Keratinocyte (primary cell): ENCODE measurements around the gene DNAH11.

Source experiments
- CTCF ChIP-seq, 3 experiments: IDR thresholded peaks in 1 of 3; conservative IDR thresholded peaks in 1 of 3; optimal IDR thresholded peaks in 1 of 3; 2 replicates in 2 of 3; 3 replicates in 1 of 3; pipeline versions ENCODE3 to v1.5.1; 2011; ENCODE audit warnings: low read length in 3 of 3, mild to moderate bottlenecking in 3 of 3, moderate library complexity in 2 of 3, control low read depth in 1 of 3, inconsistent platforms in 1 of 3; ENCODE audit not compliant: insufficient read depth in 2 of 3; ENCODE audit errors: extremely low read depth in 1 of 3
- EZH2 ChIP-seq: IDR thresholded peaks from one replicate; pipeline ENCODE4 v1.6.1; 2012; ENCODE audit warnings: inconsistent platforms, mild to moderate bottlenecking, low read length, moderate library complexity

DNA sequence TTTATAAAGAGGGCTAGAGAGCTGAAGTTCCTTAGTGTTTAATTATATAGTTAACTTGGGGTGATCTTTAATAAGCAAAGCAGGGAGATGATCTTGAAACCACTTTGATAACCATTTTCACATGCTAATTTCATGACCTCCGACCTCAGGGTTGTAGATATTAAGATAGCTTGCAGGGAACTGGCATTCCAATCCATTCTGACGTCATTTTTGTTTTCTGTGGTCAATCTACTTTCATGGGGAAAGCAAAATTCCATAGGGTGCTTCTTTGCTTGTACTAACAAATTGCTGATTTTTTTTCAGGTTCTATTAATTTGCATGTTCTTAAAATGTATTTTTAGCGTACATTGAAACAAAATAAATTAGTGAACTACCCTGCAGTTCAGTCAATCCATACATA is 263.5 kb downstream of the DNAH11 start:
- TF ChIP-seq CTCF (optimal IDR thresholded peaks at IDR 0.05 in 1 of 3, IDR thresholded peaks at IDR 0.05 in 1 of 3, conservative IDR thresholded peaks at IDR 0.05 in 1 of 3; ENCODE audit: extremely low read depth in 1 of 3, insufficient read depth in 2 of 3, low read length in 3 of 3) = no peak
- no peak for TF ChIP-seq EZH2
